H1 (cell line): Measurements from ENCODE around the gene KIF15. TPM values are rescaled to one million over a fixed set of nuclear protein-coding genes. Genes with fewer than 3 reads are reported as not detected.

Experiments
- CTCF ChIA-PET: fragments of 300-600 bp; sonication (Branson Sonifier 250); formaldehyde crosslinking; loops from one replicate; lab custom pipeline; 2021; ENCODE audit not compliant: partially characterized antibody; lab: Charles Lee
- POLR2A ChIA-PET: fragments of 300-600 bp; sonication (Branson Sonifier 250); formaldehyde crosslinking; loops from one replicate; lab custom pipeline; 2021; ENCODE audit warnings: inconsistent platforms; ENCODE audit not compliant: partially characterized antibody; lab: Charles Lee
- DNase-seq, 2 experiments: peaks; one replicate each; pipeline versions ENCODE4 v3.0.0 to v3.0.0-alpha.2; 2010 to 2022; ENCODE audit warnings: low spot score in 2 of 2, low read depth in 1 of 2, mixed read lengths in 1 of 2
- FAIRE-seq: peaks from 2 replicates; lab custom pipeline; 2011; peaks lifted over from hg19 to GRCh38; lab: Jason Lieb, UNC
- H2AFZ ChIP-seq: 2 replicates; pipeline ENCODE4 v1.8.1; 2012; ENCODE audit warnings: low read length, inconsistent platforms
- H2AK5ac ChIP-seq: 2 replicates; pipeline ENCODE4 v1.6.1; 2013; ENCODE audit warnings: low read depth, low read length
- H2BK120ac ChIP-seq: replicated peaks from 2 replicates; pipeline ENCODE3; 2013; ENCODE audit warnings: low read depth, low read length, inconsistent platforms
- H2BK12ac ChIP-seq: 2 replicates; pipeline ENCODE4 v1.6.1; 2013; ENCODE audit warnings: low read depth, low read length
- H2BK15ac ChIP-seq: 2 replicates; pipeline ENCODE4 v1.6.1; 2013; ENCODE audit warnings: low read length
- H2BK20ac ChIP-seq: 2 replicates; pipeline ENCODE4 v1.6.1; 2013; ENCODE audit warnings: low read length
- H2BK5ac ChIP-seq: 2 replicates; pipeline ENCODE4 v1.6.1; 2013; ENCODE audit warnings: low read depth, low read length
- H3K14ac ChIP-seq: 2 replicates; pipeline ENCODE4 v1.6.1; 2013; ENCODE audit warnings: inconsistent platforms; ENCODE audit not compliant: insufficient read length
- H3K18ac ChIP-seq: 2 replicates; pipeline ENCODE4 v1.6.1; 2013; ENCODE audit warnings: low read length; ENCODE audit errors: extremely low read depth
- H3K23ac ChIP-seq: 2 replicates; pipeline ENCODE4 v1.6.1; 2013; ENCODE audit warnings: inconsistent platforms; ENCODE audit not compliant: insufficient read length
- H3K23me2 ChIP-seq: 2 replicates; pipeline ENCODE4 v1.6.1; 2013; ENCODE audit warnings: low read depth, low read length
- H3K27ac ChIP-seq: 2 replicates; pipeline ENCODE4 v1.6.1; 2011; ENCODE audit warnings: low read depth, low read length, inconsistent platforms
- H3K27me3 ChIP-seq, 4 experiments: replicated peaks in 1 of 4; 1 replicate in 1 of 4; 2 replicates in 3 of 4; pipeline versions ENCODE4 v1.6.1 to v1.8.1; 2011 to 2013; ENCODE audit warnings: low read length in 3 of 4, mild to moderate bottlenecking in 3 of 4, inconsistent platforms in 2 of 4, mixed read lengths in 2 of 4, moderate library complexity in 1 of 4; ENCODE audit not compliant: control insufficient read depth in 3 of 4, insufficient read depth in 3 of 4; ENCODE audit errors: extremely low read depth in 1 of 4
- H3K36me3 ChIP-seq, 4 experiments: 2 replicates each; pipeline versions ENCODE4 v1.6.1 to v1.8.1; 2011 to 2013; ENCODE audit warnings: mild to moderate bottlenecking in 4 of 4, low read length in 3 of 4, moderate library complexity in 2 of 4, control low read depth in 1 of 4, inconsistent platforms in 1 of 4; ENCODE audit not compliant: insufficient read depth in 4 of 4, control insufficient read depth in 2 of 4
- H3K4ac ChIP-seq: replicated peaks from 2 replicates; pipeline ENCODE3; 2013; ENCODE audit warnings: low read length, low read depth, mixed read lengths, inconsistent platforms; ENCODE audit not compliant: insufficient read length
- H3K4me1 ChIP-seq, 4 experiments: replicated peaks in 1 of 4; 1 replicate in 1 of 4; 2 replicates in 3 of 4; pipeline versions ENCODE4 v1.6.1 to v1.8.1; 2011 to 2013; ENCODE audit warnings: low read length in 3 of 4, inconsistent platforms in 2 of 4, mixed read lengths in 1 of 4; ENCODE audit not compliant: insufficient read depth in 4 of 4, control insufficient read depth in 3 of 4
- H3K4me2 ChIP-seq, 2 experiments: 2 replicates each; pipeline versions ENCODE4 v1.6.1 to v1.8.1; 2011 to 2013; ENCODE audit warnings: low read depth in 2 of 2, low read length in 2 of 2, control low read depth in 1 of 2, inconsistent platforms in 1 of 2, mild to moderate bottlenecking in 1 of 2; ENCODE audit not compliant: insufficient read depth in 1 of 2
- H3K4me3 ChIP-seq, 4 experiments: fragments of 200-600, 300-600 bp in 1 of 4; sonication (generic), shearing (Covaris generic), sonication (Bioruptor Twin) in 1 of 4; 2 replicates each; pipeline versions ENCODE4 v1.5.1 to v1.8.1; 2011 to 2016; ENCODE audit warnings: low read length in 4 of 4, low read depth in 3 of 4, control low read depth in 2 of 4, inconsistent platforms in 2 of 4, mild to moderate bottlenecking in 2 of 4, mixed read lengths in 1 of 4, moderate library complexity in 1 of 4; ENCODE audit not compliant: insufficient read depth in 2 of 4; ENCODE audit errors: extremely low read depth in 1 of 4
- H3K56ac ChIP-seq: replicated peaks from 2 replicates; pipeline ENCODE3; 2013; ENCODE audit warnings: low read depth, mild to moderate bottlenecking, mixed read lengths, low read length, inconsistent platforms; ENCODE audit not compliant: insufficient read length
- H3K79me1 ChIP-seq: 2 replicates; pipeline ENCODE4 v1.6.1; 2013; ENCODE audit warnings: low read depth, low read length, control low read depth
- H3K79me2 ChIP-seq, 2 experiments: 2 replicates each; pipeline versions ENCODE4 v1.6.1 to v1.8.1; 2012 to 2013; ENCODE audit warnings: low read length in 2 of 2, mild to moderate bottlenecking in 2 of 2, inconsistent platforms in 1 of 2; ENCODE audit not compliant: insufficient read depth in 2 of 2, control insufficient read depth in 1 of 2
- H3K9ac ChIP-seq, 4 experiments: replicated peaks in 1 of 4; 1 replicate in 1 of 4; 2 replicates in 3 of 4; pipeline versions ENCODE4 v1.6.1 to v1.8.1; 2011 to 2013; ENCODE audit warnings: low read depth in 3 of 4, low read length in 3 of 4, control low read depth in 2 of 4, mild to moderate bottlenecking in 2 of 4, moderate library complexity in 2 of 4, inconsistent platforms in 1 of 4; ENCODE audit errors: extremely low read depth in 1 of 4
- H3K9me3 ChIP-seq, 2 experiments: 2 replicates each; pipeline versions ENCODE4 v1.6.1 to v1.8.1; 2012 to 2013; ENCODE audit warnings: mild to moderate bottlenecking in 2 of 2, moderate library complexity in 2 of 2, control low read depth in 1 of 2, inconsistent platforms in 1 of 2, low read depth in 1 of 2, low read length in 1 of 2, mixed read lengths in 1 of 2; ENCODE audit not compliant: insufficient read depth in 2 of 2
- H4K20me1 ChIP-seq, 2 experiments: replicated peaks in 1 of 2; 2 replicates each; pipeline versions ENCODE3 to v1.8.1; 2011 to 2013; ENCODE audit warnings: inconsistent platforms in 2 of 2, low read length in 2 of 2, mild to moderate bottlenecking in 1 of 2; ENCODE audit not compliant: insufficient read depth in 2 of 2, control insufficient read depth in 1 of 2
- H4K5ac ChIP-seq: 2 replicates; pipeline ENCODE4 v1.6.1; 2013; ENCODE audit warnings: low read length, low read depth, mixed read lengths, inconsistent platforms; ENCODE audit not compliant: insufficient read length
- H4K8ac ChIP-seq: 2 replicates; pipeline ENCODE4 v1.8.0; 2013; ENCODE audit warnings: mild to moderate bottlenecking, moderate library complexity, low read length, inconsistent platforms; ENCODE audit not compliant: insufficient read depth; ENCODE audit errors: extremely low read depth
- H4K91ac ChIP-seq: replicated peaks from 2 replicates; pipeline ENCODE3; 2013; ENCODE audit warnings: low read length, mixed read lengths, inconsistent platforms; ENCODE audit not compliant: insufficient read length
- CBX5 ChIP-seq: fragments of 300-800, 300-1000 bp; sonication (generic); IDR thresholded peaks from 2 replicates; pipeline ENCODE4 v1.7.1; 2016; ENCODE audit warnings: antibody characterized with exemption, low read length, low read depth
- CTBP2 ChIP-seq: IDR thresholded peaks from 2 replicates; pipeline ENCODE4 v1.7.0; 2011; ENCODE audit warnings: borderline replicate concordance, mild to moderate bottlenecking, moderate library complexity, mixed read lengths, low read length; ENCODE audit not compliant: insufficient read depth, insufficient read length
- EP300 ChIP-seq, 2 experiments: IDR thresholded peaks; 1 replicate in 1 of 2; 2 replicates in 1 of 2; pipeline ENCODE4 v1.6.1; 2011 to 2012; ENCODE audit warnings: low read depth in 2 of 2, low read length in 2 of 2, mild to moderate bottlenecking in 2 of 2, borderline replicate concordance in 1 of 2, inconsistent platforms in 1 of 2, moderate library complexity in 1 of 2
- GABPA ChIP-seq: IDR thresholded peaks from 2 replicates; pipeline ENCODE4 v1.6.1; 2011; ENCODE audit warnings: mild to moderate bottlenecking, low read length, moderate library complexity, borderline replicate concordance; ENCODE audit not compliant: insufficient read depth
- KDM1A ChIP-seq: fragments of 200-600, 300-600 bp; sonication (generic); IDR thresholded peaks from 2 replicates; pipeline ENCODE4 v1.7.1; 2016; ENCODE audit warnings: mild to moderate bottlenecking, low read length, borderline replicate concordance
- NRF1 ChIP-seq: IDR thresholded peaks from 2 replicates; pipeline ENCODE4 v1.6.1; 2011; ENCODE audit warnings: mild to moderate bottlenecking, low read depth, low read length, improper control_type of control experiment
- RXRA ChIP-seq: IDR thresholded peaks from 2 replicates; pipeline ENCODE4 v1.6.1; 2011; ENCODE audit warnings: low read depth, mild to moderate bottlenecking, low read length, moderate library complexity; ENCODE audit not compliant: insufficient read depth
- SUZ12 ChIP-seq: fragments of 200-600 bp; sonication (generic); IDR thresholded peaks from 2 replicates; pipeline ENCODE4 v1.6.1; 2012; ENCODE audit warnings: mild to moderate bottlenecking, inconsistent platforms, low read length, moderate library complexity, mixed read lengths
- TAF7 ChIP-seq: optimal IDR thresholded peaks from 2 replicates; pipeline ENCODE3; 2011; ENCODE audit warnings: low read depth, mild to moderate bottlenecking, inconsistent platforms, low read length, moderate library complexity, borderline replicate concordance
- TEAD4 ChIP-seq: IDR thresholded peaks from 2 replicates; pipeline ENCODE4 v1.6.1; 2012; ENCODE audit warnings: low read depth, low read length, inconsistent platforms, mixed read lengths
- WGBS, 2 experiments: shearing (Covaris generic) in 1 of 2; methylation state at CpG; one replicate each; pipeline versions ENCODE4 v1.1.6 to v1.1.7; 2013 to 2015; ENCODE audit warnings: low lambda C conversion rate in 2 of 2, mixed read lengths in 2 of 2, inconsistent platforms in 1 of 2, low coverage in 1 of 2, missing lambda C conversion rate in 1 of 2; ENCODE audit not compliant: insufficient replicate concordance in 2 of 2, insufficient coverage in 1 of 2, insufficient read length in 1 of 2; ENCODE audit errors: extremely low coverage in 1 of 2, missing lambda C conversion rate in 1 of 2; 5-methylcytosine and 5-hydroxymethylcytosine counted together
- polyA plus RNA-seq, 7 experiments: library from polyadenylated mRNA; depleted of rRNA in 3 of 7; stranded (reverse) in 5 of 7; unstranded in 2 of 7; fragments of >200 nt in 5 of 7; fragments of 200-250 nt in 2 of 7; gene quantifications; 1 replicate in 5 of 7; 2 replicates in 1 of 7; 4 replicates in 1 of 7; pipeline versions ENCODE4 v1.2.1 to v1.2.3, GENCODE V29; 2011 to 2013; ENCODE audit warnings: missing spikeins in 2 of 7, mixed read lengths in 2 of 7
- total RNA-seq: library from RNA; stranded (reverse); fragmentation: NEBNext Ultra II Directional; extraction: Animal tissue kit (Norgen Biotek cat#: 25700); gene quantifications from 2 replicates; pipeline ENCODE4 v1.2.1, GENCODE V29; 2021
- TF ChIP-seq, protein P1 (sequence below): IDR thresholded peaks from 2 replicates; pipeline ENCODE4 v1.6.1; 2012; ENCODE audit warnings: low read length, inconsistent platforms

Gene KIF15
- total and polyA plus RNA-seq, 2 of the 8 experiments (the other 6 are each of a cell fraction or from before 2014, with no cell fraction given), result 4.2 to 25.5 TPM

DNA sequence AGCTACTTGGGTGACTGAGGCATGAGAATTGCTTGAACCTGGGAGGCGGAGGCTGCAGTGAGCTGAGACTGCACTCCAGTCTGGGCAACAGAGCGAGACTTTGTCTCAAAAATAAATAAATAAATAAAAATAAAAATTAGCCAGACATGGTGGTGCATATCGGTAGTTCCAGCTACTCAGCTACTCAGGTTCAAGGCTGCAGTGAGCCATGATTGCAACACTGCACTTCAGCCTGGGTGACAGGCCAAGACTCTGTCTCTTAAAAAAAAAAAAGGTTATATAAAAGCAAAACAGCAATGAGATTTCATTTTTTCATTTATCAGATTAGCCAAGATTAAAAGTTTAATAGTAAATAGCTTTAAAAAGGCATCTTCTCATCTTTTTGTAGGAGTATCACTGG is 115.7 kb downstream of the KIF15 start:
- Histone ChIP-seq H4K8ac (no peak overlapping the region), H3K9ac (no peak overlapping the region), H2AK5ac (no peak overlapping the region), H2BK120ac (no peak overlapping the region), H3K4me3 (no peak overlapping the region), H3K36me3 (no peaks in the 10 kb centered on the region), H3K18ac (no peak overlapping the region), H2AFZ (no peak overlapping the region), H2BK15ac (no peak overlapping the region), H3K27ac (no peak overlapping the region), H4K5ac (no peak overlapping the region), H3K14ac (no peak overlapping the region), H3K4me2 (no peak overlapping the region), H3K23me2 (no peaks in the 10 kb centered on the region), H3K79me1 (no peaks in the 10 kb centered on the region), H2BK20ac (no peak overlapping the region), H3K9me3 (no peaks in the 10 kb centered on the region), H3K56ac (no peak overlapping the region), H3K4ac (no peak overlapping the region), H3K4me1 (no peaks in the 10 kb centered on the region), H2BK12ac (no peak overlapping the region), H2BK5ac (no peak overlapping the region), H4K20me1 (no peaks in the 10 kb centered on the region), H4K91ac (no peak overlapping the region), H3K27me3 (no peaks in the 10 kb centered on the region), H3K79me2 (no peaks in the 10 kb centered on the region), H3K23ac (no peak overlapping the region)
- ChIA-PET POLR2A (no interaction called here), CTCF (interaction anchor here (0.6 to 1.4 kb wide), 6 partner anchors 11 to 277 kb away, joined by 3 to 7 read pairs (median 4); no protein-coding TSS in a partner anchor)
- 85% methylated on average over 3 of the region's 3 CpGs; no CpG with 5 or more reads in 1 of the 2 experiments for WGBS, 2 experiments
- FAIRE-seq, result no peak
- no peak for DNase-seq
- TF ChIP-seq NRF1, result no peak
- TF ChIP-seq, protein P1, sequence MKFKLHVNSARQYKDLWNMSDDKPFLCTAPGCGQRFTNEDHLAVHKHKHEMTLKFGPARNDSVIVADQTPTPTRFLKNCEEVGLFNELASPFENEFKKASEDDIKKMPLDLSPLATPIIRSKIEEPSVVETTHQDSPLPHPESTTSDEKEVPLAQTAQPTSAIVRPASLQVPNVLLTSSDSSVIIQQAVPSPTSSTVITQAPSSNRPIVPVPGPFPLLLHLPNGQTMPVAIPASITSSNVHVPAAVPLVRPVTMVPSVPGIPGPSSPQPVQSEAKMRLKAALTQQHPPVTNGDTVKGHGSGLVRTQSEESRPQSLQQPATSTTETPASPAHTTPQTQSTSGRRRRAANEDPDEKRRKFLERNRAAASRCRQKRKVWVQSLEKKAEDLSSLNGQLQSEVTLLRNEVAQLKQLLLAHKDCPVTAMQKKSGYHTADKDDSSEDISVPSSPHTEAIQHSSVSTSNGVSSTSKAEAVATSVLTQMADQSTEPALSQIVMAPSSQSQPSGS, result no peak
- no peak for TF ChIP-seq EP300 (IDR thresholded peaks at IDR 0.05; ENCODE audit: borderline replicate concordance in 1 of 2, low read depth in 2 of 2, low read length in 2 of 2)
- TF ChIP-seq GABPA, result no peak
- TF ChIP-seq CTBP2, result no peak
- no peak for TF ChIP-seq SUZ12
- TF ChIP-seq RXRA, result no peak
- TF ChIP-seq KDM1A, result no peak
- TF ChIP-seq CBX5, result no peak
- TF ChIP-seq TAF7, result no peak
- no peak for TF ChIP-seq TEAD4
